NCI-H1694 (cell line): ENCODE measurements around the gene COL13A1.

ENCODE experiments used
- DNase-seq: peaks from one replicate; lab custom pipeline; 2025; lab: John Stamatoyannopoulos, UW

The COL13A1 gene

GRCh38 chr10:69965919-69966662 lies 164.4 kb downstream of the COL13A1 start:
- DNase-seq: no peak

DNA sequence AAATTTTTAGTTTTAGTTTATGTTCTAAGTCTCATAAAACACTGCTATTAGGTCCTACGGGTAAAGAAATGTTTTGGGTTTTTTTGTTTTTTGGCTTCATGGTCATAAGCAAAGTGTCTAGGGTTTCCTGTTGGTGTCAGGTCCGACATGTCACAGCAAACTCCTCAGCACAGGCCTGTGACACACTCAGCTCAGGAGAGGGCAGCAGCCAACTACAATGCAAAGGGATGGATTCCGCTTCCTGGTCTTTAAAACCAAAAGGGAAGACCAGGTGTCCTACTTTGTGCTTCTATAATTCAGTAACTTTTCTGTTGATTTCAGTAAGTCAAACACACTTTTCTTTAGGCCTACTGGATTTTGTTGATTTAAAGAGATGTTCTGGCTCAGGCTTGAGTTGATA lies 167.1 kb downstream of the COL13A1 start:
- peak; percentile 23 for DNase-seq

- DNase-seq: no peak
These were observed 168.3 kb downstream of the COL13A1 start for GRCh38 chr10:69969977-69970376.

DNA sequence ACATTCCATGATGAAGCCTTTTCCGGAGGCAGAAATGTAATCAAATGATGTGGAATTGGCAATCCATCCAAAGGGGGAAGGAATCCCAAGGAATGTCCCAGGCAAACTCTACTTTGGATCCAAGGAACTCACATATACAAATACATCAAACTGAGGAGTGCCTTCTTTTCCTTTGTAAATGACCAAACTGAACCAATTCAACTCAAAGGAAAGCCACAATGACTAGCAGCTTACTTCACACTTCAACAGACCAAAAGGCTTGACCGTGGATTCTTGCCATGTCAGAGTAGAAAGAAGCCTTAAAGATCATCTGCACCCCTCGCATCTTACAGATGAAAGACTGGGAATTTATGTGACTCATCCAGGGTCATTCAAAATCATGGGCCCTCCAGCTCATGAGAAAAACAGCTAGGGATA lies 171.3 kb downstream of the COL13A1 start:
- DNase-seq: no peak

DNA sequence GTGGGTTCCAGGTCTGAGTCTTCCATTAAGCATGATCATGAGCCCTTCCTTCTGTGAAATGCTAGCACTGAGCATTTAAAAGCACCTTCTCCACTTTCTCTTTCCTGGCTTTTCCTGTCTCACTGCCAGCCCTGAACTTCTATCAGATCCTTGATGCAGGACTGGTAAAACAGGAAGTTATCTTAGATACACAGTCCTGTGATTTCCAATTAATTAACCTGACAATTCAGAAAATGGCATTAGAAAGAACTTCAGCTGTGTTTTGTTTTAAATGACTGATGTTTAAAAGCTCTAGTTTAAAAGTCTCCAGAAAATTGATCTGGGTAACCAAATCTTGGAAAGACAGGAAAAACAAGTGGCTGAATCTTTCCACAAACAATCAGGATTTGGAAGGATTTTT lies 172.0 kb downstream of the COL13A1 start:
- DNase-seq: no peak

DNA sequence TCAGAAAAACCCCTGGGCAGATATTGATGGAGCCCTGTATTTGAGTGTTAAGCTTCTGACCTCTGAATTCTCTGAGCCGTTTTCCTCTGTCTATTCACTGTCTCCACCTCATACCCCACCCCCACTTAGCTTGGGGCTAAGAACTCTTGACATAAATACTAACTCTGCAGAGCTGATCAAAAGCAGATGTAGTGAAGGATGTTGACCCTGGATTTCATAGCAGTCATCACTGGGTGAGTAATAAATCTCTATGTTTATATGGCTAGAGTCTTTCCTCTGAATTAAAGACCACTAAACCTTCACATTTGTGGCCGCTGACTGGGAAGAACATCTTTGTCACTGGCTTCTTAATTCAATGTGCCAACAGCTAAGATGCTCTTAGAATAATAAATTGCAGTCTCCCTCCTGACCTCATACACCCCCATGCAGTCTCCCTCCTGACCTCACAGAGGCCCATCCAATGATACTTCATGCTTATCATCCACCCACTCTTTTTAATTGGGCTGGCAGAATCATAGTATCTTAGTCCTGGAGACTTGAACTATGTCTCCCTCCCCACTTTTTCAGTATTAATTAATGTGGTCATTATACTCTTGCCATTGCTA lies 172.9 kb downstream of the COL13A1 start:
- no peak for DNase-seq

- DNase-seq: no peak
These were observed 175.3 kb downstream of the COL13A1 start for GRCh38 chr10:69976795-69977546.

DNA sequence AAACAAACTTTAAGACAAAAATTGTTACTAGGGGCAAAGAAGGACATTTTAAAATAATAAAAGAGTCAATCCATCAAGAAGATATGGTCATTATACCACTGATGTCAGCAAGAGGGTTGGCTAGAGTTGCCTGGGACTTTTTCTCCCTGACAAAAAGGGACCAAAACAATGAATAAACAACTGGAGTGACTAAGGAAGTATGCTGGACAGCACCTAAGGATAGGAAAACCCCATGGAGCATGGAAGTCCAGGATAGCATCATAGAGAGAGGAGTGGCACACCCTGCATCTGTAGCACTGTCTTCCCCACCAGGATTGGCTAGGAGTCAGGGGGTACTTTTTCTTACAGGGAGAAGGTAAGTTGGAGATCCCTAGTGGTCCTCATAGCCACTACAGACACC lies 177.5 kb downstream of the COL13A1 start:
- DNase-seq: no peak

DNA sequence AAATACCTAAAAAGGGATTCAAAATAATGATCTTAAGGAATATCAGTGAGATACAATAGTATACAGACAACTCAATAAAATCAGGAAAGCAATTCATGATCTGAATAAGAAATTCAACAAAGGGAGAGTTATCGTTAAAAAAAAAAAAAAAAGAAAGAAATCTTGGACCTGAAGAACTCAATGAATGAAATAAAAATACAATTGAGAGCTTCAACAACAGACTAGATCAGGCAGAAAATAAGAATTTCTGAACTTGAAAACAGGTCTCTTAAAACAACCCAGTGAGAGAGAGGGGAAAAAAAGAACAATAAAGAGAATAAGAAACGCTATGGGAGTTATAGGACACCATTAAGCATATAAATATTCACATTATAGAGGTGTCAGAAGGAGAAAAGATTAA lies 179.0 kb downstream of the COL13A1 start:
- DNase-seq: no peak

DNA sequence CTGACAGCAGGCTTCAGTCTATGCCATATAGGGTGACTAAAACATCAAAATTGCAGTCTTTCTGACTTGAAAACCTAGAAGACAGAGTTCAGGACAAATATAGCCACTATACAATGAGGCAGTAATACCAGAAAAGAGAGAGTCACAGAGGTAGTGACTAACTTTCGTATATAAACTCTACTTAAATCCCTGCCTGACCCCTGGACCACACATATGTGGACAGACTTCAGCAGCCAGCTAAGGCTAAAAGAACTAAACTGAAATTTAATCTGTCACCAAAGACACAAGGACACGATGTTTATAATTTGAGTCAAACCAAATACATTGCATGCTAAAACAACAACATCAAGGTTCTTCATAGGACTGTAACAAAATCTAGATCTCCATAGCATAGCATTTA lies 186.4 kb downstream of the COL13A1 start:
- no peak for DNase-seq

- no peak for DNase-seq
These were observed 189.4 kb downstream of the COL13A1 start for GRCh38 chr10:69991151-69991550.

DNA sequence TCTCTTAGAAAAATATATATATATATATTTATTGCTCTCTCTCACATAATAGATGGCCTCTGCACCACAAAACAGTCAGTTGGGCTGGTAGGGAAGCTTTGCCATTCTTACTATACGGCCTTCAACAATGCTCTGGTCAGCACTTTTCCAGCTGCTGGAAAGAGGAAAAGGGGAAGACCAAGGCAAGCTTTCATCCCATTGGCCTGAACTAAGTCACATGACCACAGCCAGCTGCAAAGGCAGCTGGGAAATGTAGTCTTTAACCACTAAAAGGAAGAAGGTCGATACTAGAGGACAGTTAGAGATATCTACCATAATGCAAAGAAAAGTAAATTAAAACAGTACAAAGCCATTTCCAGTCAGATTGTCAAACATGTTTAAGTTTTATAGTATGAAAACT lies 192.6 kb downstream of the COL13A1 start:
- no peak for DNase-seq

DNA sequence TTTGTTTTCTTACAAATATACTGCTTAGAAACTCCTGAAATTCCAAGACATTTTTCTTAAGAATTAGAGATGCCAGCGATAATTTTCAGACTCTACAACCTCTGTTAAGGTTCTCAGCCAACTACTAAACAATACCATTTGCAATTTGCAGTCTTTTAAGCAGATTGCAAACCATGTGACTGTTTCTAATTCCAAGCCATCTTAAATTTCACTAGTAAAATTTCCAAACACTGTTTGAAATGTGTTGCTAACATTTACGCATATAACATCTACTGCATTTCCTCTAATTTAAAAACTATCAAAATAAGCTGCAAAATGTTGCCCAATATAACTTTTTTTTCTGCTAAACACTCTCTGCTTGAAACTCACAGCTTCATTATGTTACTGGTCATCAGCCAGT lies 194.9 kb downstream of the COL13A1 start:
- DNase-seq: no peak

- no peak for DNase-seq
These were observed 198.6 kb downstream of the COL13A1 start for GRCh38 chr10:70000262-70000661.

DNA sequence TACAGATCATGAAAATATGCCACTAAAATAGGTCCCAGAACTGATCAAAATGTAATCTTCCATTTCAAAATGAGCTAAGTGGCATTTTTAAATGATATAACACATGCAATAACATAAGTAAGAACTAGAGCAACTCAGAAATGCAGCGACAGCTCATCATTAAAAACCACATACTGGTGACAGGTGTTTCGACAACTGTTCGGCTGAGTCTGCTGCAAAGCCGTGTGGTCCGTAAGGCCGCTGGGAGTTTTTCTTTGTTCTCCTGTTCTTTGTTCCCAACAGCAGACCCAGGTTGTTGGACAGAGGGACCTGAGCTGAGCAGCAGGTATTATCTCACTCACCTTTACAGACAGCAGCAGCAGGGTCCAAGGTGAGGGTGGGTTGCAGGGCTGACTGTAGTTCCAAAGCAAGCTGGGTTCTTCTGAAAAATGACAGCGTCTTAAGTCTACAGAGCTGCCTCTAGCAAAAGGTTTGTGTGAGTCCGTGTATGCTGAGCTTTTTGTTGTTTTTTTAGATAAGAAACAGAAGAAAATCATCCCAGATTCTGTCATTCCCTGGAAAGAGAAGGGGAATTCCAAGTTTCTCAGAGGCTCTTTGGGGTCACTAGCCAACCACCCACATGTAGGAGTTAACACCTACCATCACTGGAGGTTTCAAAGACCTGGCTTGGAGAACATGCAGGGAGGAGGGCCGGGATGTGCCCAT lies 205.6 kb downstream of the COL13A1 start:
- DNase-seq: no peak
